Keratinocyte (primary cell): Measurements from ENCODE around the gene BCL7A. TPM values are rescaled to one million over a fixed set of nuclear protein-coding genes. Genes with fewer than 3 reads are reported as not detected.

Experiments
- DNase-seq: peaks from one replicate; pipeline ENCODE4 v3.0.0-alpha.2; 2011; ENCODE audit warnings: low read depth, missing footprints, low spot score
- FAIRE-seq: peaks from 2 replicates; lab custom pipeline; 2011; peaks lifted over from hg19 to GRCh38; lab: Jason Lieb, UNC
- H2AFZ ChIP-seq: 2 replicates; pipeline ENCODE4 v1.6.0; 2012; ENCODE audit warnings: low read length, control low read depth, inconsistent platforms; ENCODE audit not compliant: control insufficient read depth
- H3K27ac ChIP-seq: 2 replicates; pipeline ENCODE4 v1.5.1; 2011; ENCODE audit warnings: low read length; ENCODE audit not compliant: control insufficient read depth, insufficient read depth
- H3K27me3 ChIP-seq: 3 replicates; pipeline ENCODE4 v1.6.0; 2011; ENCODE audit warnings: low read length; ENCODE audit not compliant: control insufficient read depth, insufficient read depth; ENCODE audit errors: extremely low read depth
- H3K36me3 ChIP-seq, 2 experiments: 2 replicates in 1 of 2; 3 replicates in 1 of 2; pipeline ENCODE4 v1.5.1; 2011; ENCODE audit warnings: low read length in 2 of 2, mild to moderate bottlenecking in 1 of 2; ENCODE audit not compliant: control insufficient read depth in 2 of 2, insufficient read depth in 2 of 2; ENCODE audit errors: extremely low read depth in 1 of 2
- H3K4me1 ChIP-seq: 3 replicates; pipeline ENCODE4 v1.5.1; 2011; ENCODE audit warnings: low read length; ENCODE audit not compliant: control insufficient read depth, insufficient read depth; ENCODE audit errors: extremely low read depth
- H3K4me2 ChIP-seq: 3 replicates; pipeline ENCODE4 v1.6.0; 2011; ENCODE audit warnings: low read depth, low read length; ENCODE audit not compliant: control insufficient read depth, insufficient read depth; ENCODE audit errors: extremely low read depth
- H3K4me3 ChIP-seq, 3 experiments: fragments of 200-600 bp in 1 of 3; sonication (generic) in 1 of 3; 2 replicates in 2 of 3; 3 replicates in 1 of 3; pipeline ENCODE4 v1.5.1; 2011 to 2016; ENCODE audit warnings: low read length in 3 of 3, mild to moderate bottlenecking in 3 of 3, control low read depth in 2 of 3, inconsistent platforms in 1 of 3, low read depth in 1 of 3, mixed read lengths in 1 of 3, mixed run types in 1 of 3, moderate library complexity in 1 of 3; ENCODE audit not compliant: control insufficient read depth in 2 of 3, insufficient read depth in 2 of 3; ENCODE audit errors: extremely low read depth in 1 of 3
- H3K79me2 ChIP-seq: 2 replicates; pipeline ENCODE4 v1.6.0; 2012; ENCODE audit warnings: low read length; ENCODE audit not compliant: control insufficient read depth, insufficient read depth
- H3K9ac ChIP-seq: 3 replicates; pipeline ENCODE4 v1.6.0; 2011; ENCODE audit warnings: low read length; ENCODE audit not compliant: control insufficient read depth, insufficient read depth; ENCODE audit errors: extremely low read depth
- H3K9me1 ChIP-seq: 3 replicates; pipeline ENCODE4 v1.6.0; 2011; ENCODE audit warnings: low read length; ENCODE audit not compliant: control insufficient read depth, insufficient read depth; ENCODE audit errors: extremely low read depth
- H3K9me3 ChIP-seq: 2 replicates; pipeline ENCODE4 v1.5.1; 2012; ENCODE audit warnings: low read depth, low read length; ENCODE audit not compliant: control insufficient read depth
- H4K20me1 ChIP-seq: 3 replicates; pipeline ENCODE4 v1.6.0; 2011; ENCODE audit warnings: low read length; ENCODE audit not compliant: control insufficient read depth, insufficient read depth; ENCODE audit errors: extremely low read depth
- EZH2 ChIP-seq: IDR thresholded peaks from one replicate; pipeline ENCODE4 v1.6.1; 2012; ENCODE audit warnings: inconsistent platforms, mild to moderate bottlenecking, low read length, moderate library complexity
- dilution Hi-C: fragments of 300-500 bp; cut with MboI; formaldehyde crosslinking; loops from one replicate; pipeline ENCODE4 v1.7.0; 2020; ENCODE audit warnings: low sequenced_read_pairs; ENCODE audit not compliant: extremely low pct_ligation_motif_present
- polyA plus RNA-seq, 5 experiments: library from polyadenylated mRNA; depleted of rRNA in 3 of 5; stranded (reverse) in 3 of 5; stranded (forward) in 1 of 5; unstranded in 1 of 5; fragments of >200 nt; gene quantifications; 1 replicate in 1 of 5; 2 replicates in 3 of 5; 3 replicates in 1 of 5; pipeline versions ENCODE4 v1.2.1 to v1.2.3, GENCODE V29; 2011 to 2012; ENCODE audit warnings: missing spikeins in 2 of 5, low read depth in 1 of 5, low replicate concordance in 1 of 5
- TF ChIP-seq, protein P1 (sequence below), 3 experiments: IDR thresholded peaks in 1 of 3; conservative IDR thresholded peaks in 1 of 3; optimal IDR thresholded peaks in 1 of 3; 2 replicates in 2 of 3; 3 replicates in 1 of 3; pipeline versions ENCODE3 to v1.5.1; 2011; ENCODE audit warnings: low read length in 3 of 3, mild to moderate bottlenecking in 3 of 3, moderate library complexity in 2 of 3, control low read depth in 1 of 3, inconsistent platforms in 1 of 3; ENCODE audit not compliant: insufficient read depth in 2 of 3; ENCODE audit errors: extremely low read depth in 1 of 3

The BCL7A gene
- polyA plus RNA-seq, 1 donor (not counting 4 experiments of a cell fraction or from before 2014, with no cell fraction given), result 12.8 TPM

DNA sequence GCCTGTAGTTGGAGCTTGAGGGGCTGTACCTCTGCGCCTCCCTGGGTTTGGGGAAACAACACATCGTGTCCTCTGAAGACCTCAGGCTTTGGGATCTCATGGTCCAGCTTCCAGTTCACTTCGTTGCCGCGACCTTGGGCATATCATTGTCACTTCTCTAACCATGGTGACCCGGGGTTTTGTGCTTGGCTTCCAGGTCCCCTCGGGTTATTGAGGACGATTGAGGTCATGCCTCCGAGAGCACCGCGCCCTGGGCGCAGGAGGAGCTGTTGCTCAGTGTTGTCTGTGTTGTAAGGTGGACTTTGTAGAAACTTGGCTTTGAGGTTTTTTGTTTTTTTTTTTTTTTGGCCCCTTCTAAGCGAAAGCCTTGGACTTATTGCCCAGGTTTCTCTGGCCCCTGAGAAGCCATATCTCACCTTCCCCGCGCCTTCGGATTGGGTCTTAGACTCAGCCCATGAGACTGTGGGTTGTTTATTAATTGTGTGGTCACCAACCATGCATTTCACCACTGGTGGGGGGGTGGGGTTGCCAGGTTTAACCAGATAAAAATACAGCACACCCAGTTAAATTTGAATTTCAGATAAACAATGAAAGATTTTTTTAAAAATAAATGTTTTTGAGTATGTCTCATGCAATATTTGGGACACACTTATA is 2.6 kb downstream of the BCL7A start:
- DNase-seq (no peak), FAIRE-seq (no peak)
- no peak for TF ChIP-seq EZH2
- TF ChIP-seq, protein P1, sequence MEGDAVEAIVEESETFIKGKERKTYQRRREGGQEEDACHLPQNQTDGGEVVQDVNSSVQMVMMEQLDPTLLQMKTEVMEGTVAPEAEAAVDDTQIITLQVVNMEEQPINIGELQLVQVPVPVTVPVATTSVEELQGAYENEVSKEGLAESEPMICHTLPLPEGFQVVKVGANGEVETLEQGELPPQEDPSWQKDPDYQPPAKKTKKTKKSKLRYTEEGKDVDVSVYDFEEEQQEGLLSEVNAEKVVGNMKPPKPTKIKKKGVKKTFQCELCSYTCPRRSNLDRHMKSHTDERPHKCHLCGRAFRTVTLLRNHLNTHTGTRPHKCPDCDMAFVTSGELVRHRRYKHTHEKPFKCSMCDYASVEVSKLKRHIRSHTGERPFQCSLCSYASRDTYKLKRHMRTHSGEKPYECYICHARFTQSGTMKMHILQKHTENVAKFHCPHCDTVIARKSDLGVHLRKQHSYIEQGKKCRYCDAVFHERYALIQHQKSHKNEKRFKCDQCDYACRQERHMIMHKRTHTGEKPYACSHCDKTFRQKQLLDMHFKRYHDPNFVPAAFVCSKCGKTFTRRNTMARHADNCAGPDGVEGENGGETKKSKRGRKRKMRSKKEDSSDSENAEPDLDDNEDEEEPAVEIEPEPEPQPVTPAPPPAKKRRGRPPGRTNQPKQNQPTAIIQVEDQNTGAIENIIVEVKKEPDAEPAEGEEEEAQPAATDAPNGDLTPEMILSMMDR (optimal IDR thresholded peaks at IDR 0.05 in 1 of 3, IDR thresholded peaks at IDR 0.05 in 1 of 3, conservative IDR thresholded peaks at IDR 0.05 in 1 of 3; ENCODE audit: extremely low read depth in 1 of 3, insufficient read depth in 2 of 3, low read length in 3 of 3), result no peak
- Histone ChIP-seq H3K4me1 (peaks cover 43% of the 10 kb centered on the region), H3K9ac (peak overlapping the region; percentile 91), H3K36me3 (no peaks in the 10 kb centered on the region), H4K20me1 (peaks cover 3% of the 10 kb centered on the region), H3K79me2 (peaks cover 61% of the 10 kb centered on the region), H3K4me2 (peak overlapping the region; percentile 97), H2AFZ (no peak overlapping the region), H3K4me3 (peak overlapping the region; percentile 53 to 79 (median 61)), H3K9me1 (peaks cover 6% of the 10 kb centered on the region), H3K9me3 (no peaks in the 10 kb centered on the region), H3K27me3 (no peaks in the 10 kb centered on the region), H3K27ac (peak overlapping the region; percentile 80)
- dilution Hi-C loops, result no loop called here

DNA sequence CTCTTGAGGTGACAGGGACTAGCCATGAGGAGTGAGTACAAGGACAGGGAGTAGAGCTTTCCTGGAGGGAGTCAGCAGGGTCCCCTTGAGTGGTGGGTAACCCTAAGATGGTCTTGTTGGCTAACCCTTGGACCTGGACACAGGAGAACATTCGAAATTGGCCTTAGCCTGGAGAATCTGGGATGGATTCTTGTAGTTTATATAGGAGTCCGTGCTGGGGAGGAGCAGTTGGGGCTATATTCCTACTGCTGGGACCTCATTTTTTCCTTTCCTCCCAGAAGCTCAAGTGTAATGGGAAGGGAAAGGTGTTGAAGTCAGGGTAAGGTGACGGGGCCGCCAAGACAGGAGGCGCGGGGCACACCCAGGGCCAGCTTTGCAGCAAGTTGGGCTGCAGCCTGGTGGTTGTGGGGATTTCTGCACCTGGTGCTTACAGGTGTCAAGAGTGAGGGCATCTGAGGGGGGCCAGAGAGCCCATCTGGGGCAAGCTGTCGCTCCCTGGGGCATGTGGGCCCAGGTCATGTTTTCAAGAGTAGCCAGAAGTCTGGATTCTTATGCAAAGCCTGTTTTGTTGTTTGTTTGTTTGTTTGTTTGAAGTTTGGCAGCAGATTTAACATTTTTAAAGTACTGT is 5.1 kb downstream of the BCL7A start:
- no peak for DNase-seq
- Histone ChIP-seq H3K4me1 (peaks cover 51% of the 10 kb centered on the region), H3K27ac (peak overlapping the region; percentile 39), H3K4me3 (no peak overlapping the region), H3K27me3 (no peaks in the 10 kb centered on the region), H2AFZ (no peak overlapping the region), H3K9me1 (peaks cover 6% of the 10 kb centered on the region), H3K79me2 (peaks cover 82% of the 10 kb centered on the region), H4K20me1 (peaks cover 3% of the 10 kb centered on the region), H3K4me2 (peak overlapping the region; percentile 34), H3K36me3 (peaks cover 0 to 8% of the 10 kb centered on the region in 2 experiments), H3K9ac (no peak overlapping the region), H3K9me3 (no peaks in the 10 kb centered on the region)
- dilution Hi-C loops, result no loop called here
- FAIRE-seq, result no peak
- TF ChIP-seq EZH2, result no peak
- TF ChIP-seq, protein P1 (optimal IDR thresholded peaks at IDR 0.05 in 1 of 3, IDR thresholded peaks at IDR 0.05 in 1 of 3, conservative IDR thresholded peaks at IDR 0.05 in 1 of 3; ENCODE audit: extremely low read depth in 1 of 3, insufficient read depth in 2 of 3, low read length in 3 of 3), result no peak
